Measurements from ENCODE around the gene PPP2R5B.

GRCh38 chr11:64933213-64933934 lies 8.9 kb downstream of the PPP2R5B start:
- TF ChIP-seq CTCF (conservative IDR thresholded peaks at IDR 0.05 in 1 of 2, IDR thresholded peaks at IDR 0.05 in 1 of 2; ENCODE audit: low read depth in 1 of 2, low read length in 2 of 2) (no peak), EZH2 (IDR thresholded peaks at IDR 0.05; ENCODE audit: low read length, missing control alignments) (no peak)

Measured in fibroblast of lung (primary cell).